ENCODE data around the gene DAPK2.

GRCh38 chr15:63991706-63992105, 54.6 kb downstream of the DAPK2 start:
- TF ChIP-seq CTCF (IDR thresholded peaks at IDR 0.05) (no peak), ZFX (IDR thresholded peaks at IDR 0.05; ENCODE audit: borderline replicate concordance) (no peak)

All from 22Rv1 (cell line).